ENCODE results near the gene MUL1.

DNA sequence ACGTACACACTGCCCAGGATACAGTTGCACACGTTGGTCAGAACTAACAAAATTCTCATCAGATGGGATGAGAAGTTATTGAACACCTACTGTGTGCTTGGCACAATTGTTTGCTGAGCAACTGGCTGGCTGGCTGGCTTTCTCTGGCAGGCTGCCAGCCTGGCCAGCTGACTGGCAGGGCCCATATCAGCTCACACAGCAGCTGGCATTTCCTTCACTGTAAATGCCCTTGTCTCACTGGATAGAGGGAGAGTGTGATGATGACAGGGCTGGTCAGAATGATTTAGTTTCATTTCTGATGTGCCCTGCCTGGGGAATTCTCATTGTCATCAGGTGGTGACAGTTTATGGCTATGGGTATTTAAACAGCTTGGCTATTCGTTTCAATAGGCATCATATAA, 37.8 kb downstream of the MUL1 start:
- no peak for TF ChIP-seq RFX5 (IDR thresholded peaks at IDR 0.05; ENCODE audit: borderline replicate concordance, low read depth, low read length)
- no peak for TF ChIP-seq EP300 (IDR thresholded peaks at IDR 0.05; ENCODE audit: borderline replicate concordance in 1 of 2, low read depth in 2 of 2, low read length in 2 of 2)
- TF ChIP-seq, protein P1, sequence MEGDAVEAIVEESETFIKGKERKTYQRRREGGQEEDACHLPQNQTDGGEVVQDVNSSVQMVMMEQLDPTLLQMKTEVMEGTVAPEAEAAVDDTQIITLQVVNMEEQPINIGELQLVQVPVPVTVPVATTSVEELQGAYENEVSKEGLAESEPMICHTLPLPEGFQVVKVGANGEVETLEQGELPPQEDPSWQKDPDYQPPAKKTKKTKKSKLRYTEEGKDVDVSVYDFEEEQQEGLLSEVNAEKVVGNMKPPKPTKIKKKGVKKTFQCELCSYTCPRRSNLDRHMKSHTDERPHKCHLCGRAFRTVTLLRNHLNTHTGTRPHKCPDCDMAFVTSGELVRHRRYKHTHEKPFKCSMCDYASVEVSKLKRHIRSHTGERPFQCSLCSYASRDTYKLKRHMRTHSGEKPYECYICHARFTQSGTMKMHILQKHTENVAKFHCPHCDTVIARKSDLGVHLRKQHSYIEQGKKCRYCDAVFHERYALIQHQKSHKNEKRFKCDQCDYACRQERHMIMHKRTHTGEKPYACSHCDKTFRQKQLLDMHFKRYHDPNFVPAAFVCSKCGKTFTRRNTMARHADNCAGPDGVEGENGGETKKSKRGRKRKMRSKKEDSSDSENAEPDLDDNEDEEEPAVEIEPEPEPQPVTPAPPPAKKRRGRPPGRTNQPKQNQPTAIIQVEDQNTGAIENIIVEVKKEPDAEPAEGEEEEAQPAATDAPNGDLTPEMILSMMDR (IDR thresholded peaks at IDR 0.05; ENCODE audit: control extremely low read depth in 1 of 3, insufficient read depth in 1 of 3, low read depth in 1 of 3, low read length in 3 of 3) = no peak
- TF ChIP-seq POU5F1 (IDR thresholded peaks at IDR 0.05; ENCODE audit: low read depth, low read length) = no peak
- no peak for TF ChIP-seq HDAC6 (IDR thresholded peaks at IDR 0.05; ENCODE audit: low read depth, low read length)
- no peak for TF ChIP-seq SAP30 (IDR thresholded peaks at IDR 0.05; ENCODE audit: insufficient read depth, insufficient replicate concordance, low read length)
